Measurements from ENCODE around the gene STK11. TPM values are rescaled to one million over a fixed set of nuclear protein-coding genes. Genes with fewer than 3 reads are reported as not detected.
"Not testable (repeated sequence)": the region's sequence is repeated elsewhere in the genome, so short reads cannot be mapped to it uniquely, and the experiment has no call there.

STK11 gene
- total RNA-seq, 4 donors from 2014 or later: 52.2 to 95.7 (median 73.2) TPM

GRCh38 chr19:1183543-1184172 is 21.9 kb upstream of the STK11 start:
- DNase-seq (ENCODE audit: extremely low spot score): no peak
- Histone ChIP-seq H3K27me3 (peaks cover 0 to 8% (median 0%) of the 10 kb centered on the region in 4 donors), H3K4me3 (no peak overlapping the region), H3K4me1 (peaks cover 7 to 9% (median 9%) of the 10 kb centered on the region in 4 donors), H3K9me3 (no peaks in the 10 kb centered on the region), H3K27ac (replicated peaks in 1 of 4) (no peak overlapping the region), H3K36me3 (no peaks in the 10 kb centered on the region)
- TF ChIP-seq CTCF (IDR thresholded peaks at IDR 0.05) (no peak), POLR2AphosphoS5 (IDR thresholded peaks at IDR 0.05) (no peak), EP300 (IDR thresholded peaks at IDR 0.05) (no peak), POLR2A (IDR thresholded peaks at IDR 0.05; ENCODE audit: low read depth) (no peak)
- intact Hi-C loops (cut with DNase I): no loop called here
- WGBS: 88% methylated on average over 8 of the region's 19 CpGs

GRCh38 chr19:1189419-1189818 is 16.2 kb upstream of the STK11 start:
- Histone ChIP-seq H3K27me3 (no peaks in the 10 kb centered on the region), H3K4me1 (peaks cover 0 to 4% (median 4%) of the 10 kb centered on the region in 4 donors), H3K27ac (replicated peaks in 1 of 4) (no peak overlapping the region), H3K9me3 (no peaks in the 10 kb centered on the region), H3K4me3 (no peak overlapping the region), H3K36me3 (no peaks in the 10 kb centered on the region)
- WGBS: 81% methylated on average over 9 of the region's 9 CpGs
- no peak for DNase-seq (ENCODE audit: extremely low spot score)
- TF ChIP-seq POLR2AphosphoS5 (IDR thresholded peaks at IDR 0.05) (no peak), POLR2A (IDR thresholded peaks at IDR 0.05; ENCODE audit: low read depth) (no peak), EP300 (IDR thresholded peaks at IDR 0.05) (no peak), CTCF (IDR thresholded peaks at IDR 0.05) (no peak)
- intact Hi-C loops (cut with DNase I): no loop called here

GRCh38 chr19:1199531-1199930 is 6.0 kb upstream of the STK11 start:
- DNase-seq (ENCODE audit: extremely low spot score): no peak
- 90% methylated on average over 10 of the region's 10 CpGs for WGBS
- Histone ChIP-seq H3K4me1 (peaks cover 0 to 18% (median 12%) of the 10 kb centered on the region in 4 donors), H3K27ac (replicated peaks in 1 of 4) (no peak overlapping the region), H3K27me3 (no peaks in the 10 kb centered on the region), H3K9me3 (no peaks in the 10 kb centered on the region), H3K4me3 (no peak overlapping the region), H3K36me3 (no peaks in the 10 kb centered on the region)
- TF ChIP-seq POLR2AphosphoS5 (IDR thresholded peaks at IDR 0.05) (no peak), CTCF (IDR thresholded peaks at IDR 0.05) (no peak), EP300 (IDR thresholded peaks at IDR 0.05) (no peak), POLR2A (IDR thresholded peaks at IDR 0.05; ENCODE audit: low read depth) (no peak)
- intact Hi-C loops (cut with DNase I): no loop called here

GRCh38 chr19:1200614-1201013 is 5.0 kb upstream of the STK11 start:
- H3K4me3 ChIP-seq; H3K9me3 ChIP-seq; DNase-seq (ENCODE audit: extremely low spot score); H3K36me3 ChIP-seq; H3K27me3 ChIP-seq; H3K27ac ChIP-seq (replicated peaks in 1 of 4); intact Hi-C loops (cut with DNase I): not testable (repeated sequence)
- WGBS: 91% methylated on average over 4 of the region's 4 CpGs
- peaks cover 5 to 23% (median 19%) of the 10 kb centered on the region in 4 donors for H3K4me1 ChIP-seq

- H3K36me3 ChIP-seq: peaks cover 0 to 17% (median 5%) of the 10 kb centered on the region in 4 donors
- WGBS: 3% methylated on average over 20 of the region's 78 CpGs
- no peaks in the 10 kb centered on the region for H3K27me3 ChIP-seq
- H3K9me3 ChIP-seq: no peaks in the 10 kb centered on the region
- peak overlapping the region; percentile 79 to 88 (median 84) for H3K27ac ChIP-seq (replicated peaks in 1 of 4)
- intact Hi-C loops (cut with DNase I): no loop called here
- TF ChIP-seq CTCF (IDR thresholded peaks at IDR 0.05) (no peak), POLR2AphosphoS5 (IDR thresholded peaks at IDR 0.05) (no peak), EP300 (IDR thresholded peaks at IDR 0.05) (no peak), POLR2A (IDR thresholded peaks at IDR 0.05; ENCODE audit: low read depth) (no peak)
- DNase-seq (ENCODE audit: extremely low spot score): no peak
- peaks cover 45 to 76% (median 70%) of the 10 kb centered on the region in 4 donors for H3K4me1 ChIP-seq
- peak overlapping the region; percentile 64 to 88 (median 78) for H3K4me3 ChIP-seq
Observed at GRCh38 chr19:1206150-1206863, 729 bp downstream of the STK11 start.
